Measurements from ENCODE around the gene SAMD4A. TPM values are rescaled to one million over a fixed set of nuclear protein-coding genes. Genes with fewer than 3 reads are reported as not detected.

Gene SAMD4A
- total and polyA plus RNA-seq, 10 donors: 2.3 to 31.0 (median 21.2) TPM

GRCh38 chr14:54695196-54695595 is 128.3 kb downstream of the SAMD4A start:
- intact Hi-C loops (cut with DNase I; ENCODE audit: low total_unique reads): no loop called here
- WGBS, 5 donors: 76 to 100% (median 89%) methylated on average over 1 of the region's 1 CpG
- DNase-seq: no peak
- H3K27ac ChIP-seq: no peak overlapping the region
- no peaks in the 10 kb centered on the region for H3K9me3 ChIP-seq
- no peaks in the 10 kb centered on the region for H3K27me3 ChIP-seq (replicated peaks in 1 of 7)
- H3K4me3 ChIP-seq: no peak overlapping the region
- peaks cover 0 to 34% (median 22%) of the 10 kb centered on the region in 6 donors for H3K4me1 ChIP-seq
- TF ChIP-seq CTCF (IDR thresholded peaks at IDR 0.05 in 8 of 11, conservative IDR thresholded peaks at IDR 0.05 in 3 of 11) (no peak), POLR2A (IDR thresholded peaks at IDR 0.05) (no peak), POLR2AphosphoS5 (IDR thresholded peaks at IDR 0.05) (no peak)
- H3K36me3 ChIP-seq: no peaks in the 10 kb centered on the region

- intact Hi-C loops (cut with DNase I; ENCODE audit: low total_unique reads): no loop called here
- Histone ChIP-seq H3K27me3 (replicated peaks in 1 of 7) (no peaks in the 10 kb centered on the region), H3K4me3 (no peak overlapping the region), H3K27ac (peak overlapping the region in 3 of 8 donors; percentile 34 to 64 (median 44)), H3K36me3 (peaks cover 0 to under 1% (median 0%) of the 10 kb centered on the region in 6 donors), H3K4me1 (peaks cover 0 to 23% (median 11%) of the 10 kb centered on the region in 6 donors), H3K9me3 (no peaks in the 10 kb centered on the region)
- 73 to 81% (median 78%) methylated on average over 5 of the region's 5 CpGs for WGBS, 5 donors
- DNase-seq: no peak
- TF ChIP-seq POLR2AphosphoS5 (IDR thresholded peaks at IDR 0.05) (no peak), POLR2A (IDR thresholded peaks at IDR 0.05) (no peak), CTCF (IDR thresholded peaks at IDR 0.05 in 8 of 11, conservative IDR thresholded peaks at IDR 0.05 in 3 of 11) (no peak)
Observed at GRCh38 chr14:54697001-54697400, 130.1 kb downstream of the SAMD4A start.

DNA sequence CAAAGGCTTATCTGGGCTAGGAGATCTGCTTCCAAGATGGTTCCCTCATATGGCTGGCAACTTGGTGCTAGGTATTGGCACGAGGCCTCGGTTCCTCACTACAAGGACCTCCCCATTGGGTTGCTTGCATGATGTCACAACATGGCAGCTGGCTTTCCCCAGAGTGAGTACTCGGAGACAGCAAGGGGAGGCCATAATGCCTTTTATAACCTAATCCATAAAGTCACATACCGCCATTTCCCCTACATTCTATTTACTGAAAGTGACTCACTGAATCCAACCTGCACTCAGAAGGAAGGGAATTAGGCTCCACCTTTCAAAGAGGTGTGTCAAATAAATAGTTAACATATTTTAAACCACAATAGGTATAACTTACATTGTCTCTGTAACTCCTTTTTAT is 130.9 kb downstream of the SAMD4A start:
- intact Hi-C loops (cut with DNase I; ENCODE audit: low total_unique reads): no loop called here
- Histone ChIP-seq H3K4me1 (peaks cover 0 to 23% (median 5%) of the 10 kb centered on the region in 6 donors), H3K27me3 (replicated peaks in 1 of 7) (no peaks in the 10 kb centered on the region), H3K36me3 (peaks cover 0 to 8% (median 0%) of the 10 kb centered on the region in 6 donors), H3K9me3 (no peaks in the 10 kb centered on the region), H3K27ac (peak overlapping the region in 3 of 8 donors; percentile 34 to 64 (median 44)), H3K4me3 (no peak overlapping the region)
- DNase-seq: no peak
- TF ChIP-seq POLR2A (IDR thresholded peaks at IDR 0.05) (no peak), POLR2AphosphoS5 (IDR thresholded peaks at IDR 0.05) (no peak), CTCF (IDR thresholded peaks at IDR 0.05 in 8 of 11, conservative IDR thresholded peaks at IDR 0.05 in 3 of 11) (no peak)
- WGBS, 5 donors: 92 to 99% (median 97%) methylated on average over 4 of the region's 4 CpGs

DNA sequence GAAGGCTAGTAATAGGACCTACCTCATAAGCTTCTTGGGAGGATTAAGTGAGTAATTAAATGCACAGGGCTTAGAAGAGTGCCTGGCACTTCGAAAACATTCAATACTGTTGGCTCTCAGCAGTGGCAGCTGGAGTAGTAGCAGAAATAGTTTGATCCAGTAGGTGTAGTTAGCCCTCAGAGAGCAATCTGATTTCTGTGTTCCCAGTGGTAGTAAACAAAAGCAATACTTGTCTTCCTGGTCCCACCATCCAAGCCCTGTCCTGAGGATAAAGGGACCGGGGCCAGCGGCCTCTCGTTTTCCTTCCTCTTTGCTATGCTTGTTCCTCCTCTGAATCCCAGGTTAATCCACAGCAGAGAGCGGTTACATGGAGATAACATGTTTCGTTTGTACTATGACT is 131.6 kb downstream of the SAMD4A start:
- Histone ChIP-seq H3K27ac (peak overlapping the region in 7 of 8 donors; percentile 15 to 64 (median 38)), H3K4me3 (no peak overlapping the region), H3K4me1 (peaks cover 0 to 23% (median 5%) of the 10 kb centered on the region in 6 donors), H3K36me3 (peaks cover 0 to 15% (median 0%) of the 10 kb centered on the region in 6 donors), H3K27me3 (replicated peaks in 1 of 7) (no peaks in the 10 kb centered on the region), H3K9me3 (no peaks in the 10 kb centered on the region)
- 47 to 70% (median 60%) methylated on average over 6 of the region's 6 CpGs for WGBS, 5 donors
- TF ChIP-seq POLR2A (IDR thresholded peaks at IDR 0.05) (no peak), CTCF (IDR thresholded peaks at IDR 0.05 in 8 of 11, conservative IDR thresholded peaks at IDR 0.05 in 3 of 11) (no peak), POLR2AphosphoS5 (IDR thresholded peaks at IDR 0.05) (no peak)
- DNase-seq: no peak
- intact Hi-C loops (cut with DNase I; ENCODE audit: low total_unique reads): no loop called here
